ENCODE results near the gene DIP2C. TPM values are rescaled to one million over a fixed set of nuclear protein-coding genes. Genes with fewer than 3 reads are reported as not detected.

Gene DIP2C
- polyA plus RNA-seq, 1 of the 3 experiments (the other 2 are of a cell fraction): 8.7 TPM

GRCh38 chr10:517872-518475, 171.5 kb downstream of the DIP2C start:
- no peaks in the 10 kb centered on the region for H3K9me2 ChIP-seq
- no peaks in the 10 kb centered on the region for H3K36me3 ChIP-seq (replicated peaks in 1 of 2; ENCODE audit: control insufficient read depth in 1 of 2, insufficient read depth in 2 of 2, low read length in 1 of 2)
- TF ChIP-seq SIN3A (IDR thresholded peaks at IDR 0.05; ENCODE audit: borderline replicate concordance, low read depth, low read length): no peak
- no peak for TF ChIP-seq TCF12 (IDR thresholded peaks at IDR 0.05)
- no peak for TF ChIP-seq USF1 (IDR thresholded peaks at IDR 0.05; ENCODE audit: borderline replicate concordance, low read depth)
- TF ChIP-seq YY1 (IDR thresholded peaks at IDR 0.05; ENCODE audit: low read depth): no peak
- TF ChIP-seq IRF3 (IDR thresholded peaks at IDR 0.05; ENCODE audit: low read depth, low read length): no peak
- no peak for TF ChIP-seq EZH2phosphoT487 (IDR thresholded peaks at IDR 0.05; ENCODE audit: borderline replicate concordance, low read depth)
- TF ChIP-seq EP300 (IDR thresholded peaks at IDR 0.05; ENCODE audit: borderline replicate concordance in 1 of 2, low read depth in 1 of 2, low read length in 1 of 2): no peak
- no peak for TF ChIP-seq FOXM1 (IDR thresholded peaks at IDR 0.05; ENCODE audit: low read depth)
- TF ChIP-seq RCOR1 (IDR thresholded peaks at IDR 0.05; ENCODE audit: low read length): no peak
- TF ChIP-seq FOSL2 (IDR thresholded peaks at IDR 0.05; ENCODE audit: borderline replicate concordance, low read depth): no peak
- TF ChIP-seq NRF1 (IDR thresholded peaks at IDR 0.05; ENCODE audit: low read depth, low read length): no peak
- TF ChIP-seq ZBTB33 (IDR thresholded peaks at IDR 0.05; ENCODE audit: borderline replicate concordance, low read depth): no peak
- TF ChIP-seq RAD21 (IDR thresholded peaks at IDR 0.05; ENCODE audit: low read length): no peak
- no peak for TF ChIP-seq SMC3 (IDR thresholded peaks at IDR 0.05; ENCODE audit: low read depth, low read length)
- no peak for TF ChIP-seq TAF1 (IDR thresholded peaks at IDR 0.05; ENCODE audit: borderline replicate concordance, low read depth, low read length)
- H3K27ac ChIP-seq (ENCODE audit: low read depth in 2 of 2, low read length in 1 of 2): no peak overlapping the region; a peak in 1 of 4 replicates
- peaks cover 0 to 30% of the 10 kb centered on the region in 2 experiments; a peak in 2 of 4 replicates for H3K4me1 ChIP-seq (ENCODE audit: control insufficient read depth in 1 of 2, insufficient read depth in 2 of 2, low read depth in 1 of 2, low read length in 1 of 2)
- DNase-seq: no peak
- H3K79me2 ChIP-seq (ENCODE audit: insufficient read depth): peaks cover 16% of the 10 kb centered on the region; the same call in 1 of the 2 replicates
- CTCF ChIA-PET: interaction anchor here (2.8 kb wide), 1 partner anchor 271 kb away, joined by 12 read pairs; no protein-coding TSS in a partner anchor
- no peaks in the 10 kb centered on the region for H3K9me3 ChIP-seq
- no peak overlapping the region for H3K9ac ChIP-seq
- peaks cover 11% of the 10 kb centered on the region for H3F3A ChIP-seq (replicated peaks; ENCODE audit: insufficient read depth)
- 84% methylated on average over 13 of the region's 15 CpGs for WGBS (ENCODE audit: low lambda C conversion rate)
- H3K27me3 ChIP-seq (ENCODE audit: insufficient read depth): no peaks in the 10 kb centered on the region
- POLR2A ChIA-PET: no interaction called here
- H3K4me2 ChIP-seq: no peak overlapping the region
- H4K20me1 ChIP-seq (ENCODE audit: insufficient read depth): peaks cover 57% of the 10 kb centered on the region
- no peak overlapping the region for H3K4me3 ChIP-seq (ENCODE audit: low read depth in 2 of 2, low read length in 1 of 2)
- H2AFZ ChIP-seq (ENCODE audit: low read depth): no peak overlapping the region
